B cell (primary cell): ENCODE data around the gene COQ5. TPM values are rescaled to one million over a fixed set of nuclear protein-coding genes. Genes with fewer than 3 reads are reported as not detected.

Experiments used
- ATAC-seq: fragments of 200-7000 bp; cut with Tn5 transposase; one replicate; pipeline ENCODE4 v1.10.0; 2021; ENCODE audit warnings: low read depth, mild to moderate bottlenecking, moderate number of reproducible peaks, moderate library complexity
- CTCF ChIA-PET: fragments of 350-600 bp; sonication (Branson Sonifier 250); formaldehyde crosslinking; loops from one replicate; lab custom pipeline; 2021; ENCODE audit warnings: antibody characterized with exemption, inconsistent platforms; lab: Charles Lee
- POLR2A ChIA-PET: fragments of 350-600 bp; sonication (Branson Sonifier 250); formaldehyde crosslinking; loops from one replicate; lab custom pipeline; 2021; ENCODE audit warnings: antibody characterized with exemption; lab: Charles Lee
- DNase-seq: peaks from one replicate; pipeline ENCODE4 v3.0.0; 2013
- H2AFZ ChIP-seq: 2 replicates; pipeline ENCODE4 v1.6.1; 2012; ENCODE audit warnings: mild to moderate bottlenecking, low read depth, low read length; ENCODE audit not compliant: insufficient read depth, poor library complexity, severe bottlenecking
- H3K27ac ChIP-seq, 2 donors: 1 replicate in 1 of 2; 2 replicates in 1 of 2; pipeline ENCODE4 v1.5.1; 2012 to 2013; ENCODE audit warnings: low read length in 2 of 2, mild to moderate bottlenecking in 2 of 2, moderate library complexity in 1 of 2
- H3K27me3 ChIP-seq, 4 experiments: fragments of 200-600 bp in 1 of 4; sonication (generic) in 1 of 4; replicated peaks in 1 of 4; 1 replicate in 2 of 4; 2 replicates in 2 of 4; pipeline versions ENCODE4 v1.6.1 to v1.7.0; 2013 to 2016; ENCODE audit warnings: low read length in 3 of 4, mild to moderate bottlenecking in 2 of 4, mixed read lengths in 1 of 4, moderate library complexity in 1 of 4; ENCODE audit not compliant: insufficient read depth in 4 of 4, control insufficient read depth in 3 of 4; ENCODE audit errors: control extremely low read depth in 1 of 4
- H3K36me3 ChIP-seq, 2 experiments: replicated peaks in 1 of 2; 1 replicate in 1 of 2; 2 replicates in 1 of 2; pipeline versions ENCODE4 v1.6.1 to v1.7.1; 2013; ENCODE audit warnings: low read length in 1 of 2; ENCODE audit not compliant: insufficient read depth in 2 of 2, control insufficient read depth in 1 of 2; ENCODE audit errors: control extremely low read depth in 1 of 2, extremely low read depth in 1 of 2
- H3K4me1 ChIP-seq, 2 donors: fragments of 200-600 bp in 1 of 2; sonication (generic) in 1 of 2; 1 replicate in 1 of 2; 2 replicates in 1 of 2; pipeline versions ENCODE4 v1.5.1 to v1.6.1; 2013 to 2017; ENCODE audit warnings: low read length in 2 of 2; ENCODE audit not compliant: control insufficient read depth in 2 of 2, insufficient read depth in 2 of 2
- H3K4me2 ChIP-seq: replicated peaks from 2 replicates; pipeline ENCODE3; 2012; ENCODE audit warnings: mild to moderate bottlenecking, low read depth, low read length; ENCODE audit not compliant: poor library complexity, severe bottlenecking
- H3K4me3 ChIP-seq, 5 experiments: fragments of 200-600 bp in 1 of 5; sonication (generic) in 1 of 5; 1 replicate in 3 of 5; 2 replicates in 2 of 5; pipeline versions ENCODE4 v1.5.1 to v1.7.0; 2011 to 2016; ENCODE audit warnings: low read length in 4 of 5, mild to moderate bottlenecking in 4 of 5, low read depth in 2 of 5, control low read depth in 1 of 5, moderate library complexity in 1 of 5; ENCODE audit not compliant: insufficient read depth in 1 of 5; ENCODE audit errors: control extremely low read depth in 1 of 5, extremely low read depth in 1 of 5
- H3K79me2 ChIP-seq: fragments of 200-600 bp; sonication (generic); one replicate; pipeline ENCODE4 v1.6.0; 2016; ENCODE audit warnings: low read length; ENCODE audit not compliant: control insufficient read depth, insufficient read depth
- H3K9ac ChIP-seq: fragments of 200-600 bp; sonication (generic); 2 replicates; pipeline ENCODE4 v1.6.1; 2017; ENCODE audit warnings: mild to moderate bottlenecking, low read length, moderate library complexity
- H3K9me3 ChIP-seq, 3 donors: one replicate each; pipeline versions ENCODE4 v1.6.1 to v1.7.1; 2013; ENCODE audit warnings: low read length in 2 of 3; ENCODE audit not compliant: control insufficient read depth in 2 of 3, insufficient read depth in 1 of 3; ENCODE audit errors: control extremely low read depth in 1 of 3
- H4K20me1 ChIP-seq: 2 replicates; pipeline ENCODE4 v1.6.0; 2012; ENCODE audit warnings: mild to moderate bottlenecking, low read length; ENCODE audit not compliant: insufficient read depth, control insufficient read depth, poor library complexity, severe bottlenecking
- H3K27ac Mint-ChIP-seq: one replicate; pipeline ENCODE4 v1.8.0; 2021; ENCODE audit warnings: mixed read lengths
- H3K27me3 Mint-ChIP-seq: one replicate; pipeline ENCODE4 v1.8.0; 2021; ENCODE audit warnings: mixed read lengths
- H3K4me1 Mint-ChIP-seq: one replicate; pipeline ENCODE4 v1.8.0; 2021; ENCODE audit warnings: mixed read lengths
- H3K4me3 Mint-ChIP-seq: one replicate; pipeline ENCODE4 v1.8.0; 2021; ENCODE audit warnings: mixed read lengths
- H3K9me3 Mint-ChIP-seq: one replicate; pipeline ENCODE4 v1.8.0; 2022; ENCODE audit warnings: mixed read lengths; ENCODE audit not compliant: insufficient read depth
- EZH2 ChIP-seq: IDR thresholded peaks from 2 replicates; pipeline ENCODE4 v1.6.1; 2012; ENCODE audit warnings: borderline replicate concordance, low read depth, mild to moderate bottlenecking, moderate library complexity, low read length; ENCODE audit not compliant: insufficient read depth, poor library complexity, severe bottlenecking
- WGBS: methylation state at CpG from one replicate; pipeline ENCODE4 v1.1.5; 2013; ENCODE audit warnings: missing lambda C conversion rate; ENCODE audit not compliant: insufficient coverage; 5-methylcytosine and 5-hydroxymethylcytosine counted together
- intact Hi-C: fragments of 100-400 bp; cut with micrococcal nuclease; formaldehyde crosslinking; loops from one replicate; pipeline ENCODE4 v1.10.0; 2022
- polyA plus RNA-seq: library from polyadenylated mRNA; depleted of rRNA; stranded (reverse); fragments of >200 nt; gene quantifications from 2 replicates; pipeline ENCODE4 v1.2.3, GENCODE V29; 2012
- total RNA-seq, 2 donors: library from RNA; stranded (reverse); fragments of 120-200 nt in 1 of 2; gene quantifications; 1 replicate in 1 of 2; 2 replicates in 1 of 2; pipeline versions ENCODE4 v1.2.3 to v1.2.4, GENCODE V29; 2013 to 2022
- TF ChIP-seq, protein P1 (sequence below): fragments of 200-600 bp; IDR thresholded peaks from one replicate; pipeline ENCODE4 v1.8.0; 2022; ENCODE audit warnings: antibody characterized with exemption, mild to moderate bottlenecking

The COQ5 gene
- total and polyA plus RNA-seq, 2 donors (not counting 1 experiment from before 2014, with no cell fraction given) = 9.8 to 22.1 TPM

DNA sequence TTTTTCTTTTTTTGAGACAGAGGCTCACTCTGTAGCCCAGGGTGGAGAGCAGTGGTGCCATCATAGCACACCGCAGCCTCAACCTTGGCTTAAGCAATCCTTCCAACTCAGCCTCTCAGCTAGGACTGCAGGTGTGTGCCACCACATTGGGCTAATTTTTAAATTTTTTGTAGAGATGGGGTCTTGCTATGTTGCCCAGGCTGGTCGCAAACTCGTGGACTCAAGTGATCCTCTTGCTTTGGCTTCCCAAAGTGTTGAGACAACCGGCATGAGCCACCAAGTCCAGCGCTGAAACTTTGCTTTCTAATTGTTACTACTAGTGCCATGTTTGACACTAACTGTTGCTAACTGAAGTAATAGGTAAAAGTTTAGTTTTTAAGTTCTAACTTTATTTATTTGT lies 13.2 kb upstream of the COQ5 start:
- H3K4me3 Mint-ChIP-seq = no peak overlapping the region

DNA sequence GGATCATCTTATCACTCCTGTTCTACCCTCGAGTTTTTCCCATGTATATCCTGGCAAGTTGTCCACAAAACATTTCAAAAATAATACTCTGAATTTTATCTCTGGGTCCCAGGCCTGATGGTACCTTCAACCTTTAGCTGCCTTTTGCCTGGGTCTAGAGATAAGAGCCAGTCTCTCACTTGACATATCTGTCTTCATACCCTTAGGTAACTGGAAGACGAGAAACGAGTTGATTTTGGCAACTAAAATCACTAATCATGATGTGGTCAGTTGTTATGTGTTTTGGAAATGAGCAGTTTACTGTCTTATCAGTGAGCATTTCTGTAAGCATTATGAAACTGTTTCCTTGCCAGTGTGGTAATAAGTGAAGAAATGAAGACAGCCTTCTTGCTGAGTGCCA lies 11.5 kb upstream of the COQ5 start:
- H3K4me1 Mint-ChIP-seq = peaks cover 55% of the 10 kb centered on the region
- H3K27me3 Mint-ChIP-seq = no peaks in the 10 kb centered on the region
- H3K36me3 ChIP-seq = peaks cover 0 to 33% of the 10 kb centered on the region in 2 experiments
- intact Hi-C loops = no loop called here
- H2AFZ ChIP-seq = no peak overlapping the region
- no peak for DNase-seq
- ATAC-seq = no peak
- H3K27me3 ChIP-seq = no peaks in the 10 kb centered on the region
- no peak overlapping the region for H3K4me3 Mint-ChIP-seq
- no peak overlapping the region for H3K27ac ChIP-seq
- H3K27ac Mint-ChIP-seq = no peak overlapping the region
- H4K20me1 ChIP-seq = peaks cover 96% of the 10 kb centered on the region
- ChIA-PET POLR2A (no interaction called here), CTCF (no interaction called here)
- no peak overlapping the region for H3K4me2 ChIP-seq
- H3K79me2 ChIP-seq = peaks cover 99% of the 10 kb centered on the region
- H3K9ac ChIP-seq = no peak overlapping the region
- H3K9me3 Mint-ChIP-seq = no peaks in the 10 kb centered on the region
- H3K9me3 ChIP-seq = no peaks in the 10 kb centered on the region
- H3K4me3 ChIP-seq = no peak overlapping the region
- 0% methylated on average over 1 of the region's 3 CpGs for WGBS
- H3K4me1 ChIP-seq = peaks cover 40 to 43% of the 10 kb centered on the region in 2 donors
- TF ChIP-seq, protein P1, sequence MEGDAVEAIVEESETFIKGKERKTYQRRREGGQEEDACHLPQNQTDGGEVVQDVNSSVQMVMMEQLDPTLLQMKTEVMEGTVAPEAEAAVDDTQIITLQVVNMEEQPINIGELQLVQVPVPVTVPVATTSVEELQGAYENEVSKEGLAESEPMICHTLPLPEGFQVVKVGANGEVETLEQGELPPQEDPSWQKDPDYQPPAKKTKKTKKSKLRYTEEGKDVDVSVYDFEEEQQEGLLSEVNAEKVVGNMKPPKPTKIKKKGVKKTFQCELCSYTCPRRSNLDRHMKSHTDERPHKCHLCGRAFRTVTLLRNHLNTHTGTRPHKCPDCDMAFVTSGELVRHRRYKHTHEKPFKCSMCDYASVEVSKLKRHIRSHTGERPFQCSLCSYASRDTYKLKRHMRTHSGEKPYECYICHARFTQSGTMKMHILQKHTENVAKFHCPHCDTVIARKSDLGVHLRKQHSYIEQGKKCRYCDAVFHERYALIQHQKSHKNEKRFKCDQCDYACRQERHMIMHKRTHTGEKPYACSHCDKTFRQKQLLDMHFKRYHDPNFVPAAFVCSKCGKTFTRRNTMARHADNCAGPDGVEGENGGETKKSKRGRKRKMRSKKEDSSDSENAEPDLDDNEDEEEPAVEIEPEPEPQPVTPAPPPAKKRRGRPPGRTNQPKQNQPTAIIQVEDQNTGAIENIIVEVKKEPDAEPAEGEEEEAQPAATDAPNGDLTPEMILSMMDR = no peak
- no peak for TF ChIP-seq EZH2

More for the DNA sequence above, 13.2 kb upstream of the COQ5 start:
- Histone ChIP-seq H3K4me3 (no peak overlapping the region), H3K36me3 (peaks cover 0 to 46% of the 10 kb centered on the region in 2 experiments), H2AFZ (no peak overlapping the region), H3K9me3 (no peaks in the 10 kb centered on the region), H4K20me1 (peaks cover 96% of the 10 kb centered on the region), H3K4me2 (no peak overlapping the region), H3K27ac (no peak overlapping the region), H3K27me3 (no peaks in the 10 kb centered on the region), H3K4me1 (peaks cover 22 to 26% of the 10 kb centered on the region in 2 donors), H3K79me2 (peaks cover 99% of the 10 kb centered on the region), H3K9ac (no peak overlapping the region)
- no peak overlapping the region for H3K27ac Mint-ChIP-seq
- no peaks in the 10 kb centered on the region for H3K9me3 Mint-ChIP-seq
- CTCF ChIA-PET = no interaction called here
- POLR2A ChIA-PET = interaction anchor here (0.7 kb wide), 1 partner anchor 560 kb away, joined by 4 read pairs; no protein-coding TSS in a partner anchor
- 100% methylated on average over 3 of the region's 5 CpGs for WGBS
- intact Hi-C loops = no loop called here
- DNase-seq (no peak), ATAC-seq (no peak)
- H3K27me3 Mint-ChIP-seq = no peaks in the 10 kb centered on the region
- H3K4me1 Mint-ChIP-seq = peaks cover 38% of the 10 kb centered on the region
- TF ChIP-seq, protein P1 = no peak
- no peak for TF ChIP-seq EZH2
